ENCODE results near the gene SPART. TPM values are rescaled to one million over a fixed set of nuclear protein-coding genes. Genes with fewer than 3 reads are reported as not detected.

The SPART gene
- total RNA-seq, 2 donors from 2014 or later = 5.0 to 11.4 TPM

DNA sequence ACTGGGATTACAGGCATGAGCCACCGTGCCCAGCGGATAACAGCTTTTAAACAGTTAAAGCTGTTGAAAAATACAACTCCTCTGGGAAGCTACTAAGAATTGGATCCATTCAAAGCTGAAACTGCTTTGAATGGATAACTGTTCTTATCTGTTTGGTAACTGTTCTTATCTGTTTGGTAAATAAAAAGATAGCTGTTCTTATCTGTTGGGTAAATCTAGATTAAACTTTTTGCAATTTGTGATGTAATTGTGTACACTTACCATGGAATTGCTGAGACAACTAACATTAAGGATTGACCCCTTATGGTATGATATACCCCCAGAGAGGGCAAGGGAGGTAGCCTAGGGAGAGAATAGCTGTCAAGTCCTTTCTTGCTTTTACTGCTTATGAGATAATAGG, 27.9 kb upstream of the SPART start:
- Histone ChIP-seq H3K4me1 (no peaks in the 10 kb centered on the region), H3K9ac (ENCODE audit: low read depth in 2 of 2, low read length in 2 of 2) (no peak overlapping the region), H3K9me3 (no peaks in the 10 kb centered on the region), H3K27ac (no peak overlapping the region), H3K36me3 (no peaks in the 10 kb centered on the region), H3K27me3 (no peaks in the 10 kb centered on the region), H3K4me3 (no peak overlapping the region)
- TF ChIP-seq, protein P1, sequence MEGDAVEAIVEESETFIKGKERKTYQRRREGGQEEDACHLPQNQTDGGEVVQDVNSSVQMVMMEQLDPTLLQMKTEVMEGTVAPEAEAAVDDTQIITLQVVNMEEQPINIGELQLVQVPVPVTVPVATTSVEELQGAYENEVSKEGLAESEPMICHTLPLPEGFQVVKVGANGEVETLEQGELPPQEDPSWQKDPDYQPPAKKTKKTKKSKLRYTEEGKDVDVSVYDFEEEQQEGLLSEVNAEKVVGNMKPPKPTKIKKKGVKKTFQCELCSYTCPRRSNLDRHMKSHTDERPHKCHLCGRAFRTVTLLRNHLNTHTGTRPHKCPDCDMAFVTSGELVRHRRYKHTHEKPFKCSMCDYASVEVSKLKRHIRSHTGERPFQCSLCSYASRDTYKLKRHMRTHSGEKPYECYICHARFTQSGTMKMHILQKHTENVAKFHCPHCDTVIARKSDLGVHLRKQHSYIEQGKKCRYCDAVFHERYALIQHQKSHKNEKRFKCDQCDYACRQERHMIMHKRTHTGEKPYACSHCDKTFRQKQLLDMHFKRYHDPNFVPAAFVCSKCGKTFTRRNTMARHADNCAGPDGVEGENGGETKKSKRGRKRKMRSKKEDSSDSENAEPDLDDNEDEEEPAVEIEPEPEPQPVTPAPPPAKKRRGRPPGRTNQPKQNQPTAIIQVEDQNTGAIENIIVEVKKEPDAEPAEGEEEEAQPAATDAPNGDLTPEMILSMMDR (IDR thresholded peaks at IDR 0.05) = no peak
- DNase-seq = no peak
- intact Hi-C loops (cut with DNase I) = no loop called here

DNA sequence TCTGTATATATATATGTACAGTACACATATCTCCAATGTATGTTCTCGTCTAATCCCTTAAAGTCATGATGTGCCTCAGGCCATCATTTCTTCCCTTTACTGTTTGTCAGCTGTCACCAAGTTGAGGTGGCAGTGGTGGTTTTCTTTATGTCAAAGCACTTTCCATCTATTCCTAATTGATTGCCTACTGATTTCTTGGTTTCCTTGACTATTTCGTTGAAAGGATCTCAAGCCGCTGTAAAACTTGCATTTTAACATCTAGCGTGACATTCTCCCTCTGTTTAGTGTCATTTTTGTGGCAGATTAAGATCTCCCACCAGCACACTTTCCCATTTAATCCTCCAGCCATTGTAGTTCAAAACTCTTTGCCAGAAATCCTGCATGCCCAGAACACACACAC, 25.0 kb upstream of the SPART start:
- no peaks in the 10 kb centered on the region for H3K36me3 ChIP-seq
- no peaks in the 10 kb centered on the region for H3K27me3 ChIP-seq
- intact Hi-C loops (cut with DNase I) = no loop called here
- H3K9me3 ChIP-seq = no peaks in the 10 kb centered on the region
- DNase-seq = no peak
- H3K27ac ChIP-seq = no peak overlapping the region
- TF ChIP-seq, protein P1 (IDR thresholded peaks at IDR 0.05) = no peak
- no peak overlapping the region for H3K9ac ChIP-seq (ENCODE audit: low read depth in 2 of 2, low read length in 2 of 2)
- no peak overlapping the region for H3K4me3 ChIP-seq
- no peaks in the 10 kb centered on the region for H3K4me1 ChIP-seq

GRCh38 chr13:36370108-36370429, 23.9 kb upstream of the SPART start:
- no peak overlapping the region for H3K27ac ChIP-seq
- TF ChIP-seq, protein P1 (IDR thresholded peaks at IDR 0.05) = no peak
- no peaks in the 10 kb centered on the region for H3K27me3 ChIP-seq
- intact Hi-C loops (cut with DNase I) = no loop called here
- H3K4me1 ChIP-seq = no peaks in the 10 kb centered on the region
- H3K9me3 ChIP-seq = no peaks in the 10 kb centered on the region
- no peaks in the 10 kb centered on the region for H3K36me3 ChIP-seq
- no peak for DNase-seq
- H3K4me3 ChIP-seq = no peak overlapping the region
- no peak overlapping the region for H3K9ac ChIP-seq (ENCODE audit: low read depth in 2 of 2, low read length in 2 of 2)

DNA sequence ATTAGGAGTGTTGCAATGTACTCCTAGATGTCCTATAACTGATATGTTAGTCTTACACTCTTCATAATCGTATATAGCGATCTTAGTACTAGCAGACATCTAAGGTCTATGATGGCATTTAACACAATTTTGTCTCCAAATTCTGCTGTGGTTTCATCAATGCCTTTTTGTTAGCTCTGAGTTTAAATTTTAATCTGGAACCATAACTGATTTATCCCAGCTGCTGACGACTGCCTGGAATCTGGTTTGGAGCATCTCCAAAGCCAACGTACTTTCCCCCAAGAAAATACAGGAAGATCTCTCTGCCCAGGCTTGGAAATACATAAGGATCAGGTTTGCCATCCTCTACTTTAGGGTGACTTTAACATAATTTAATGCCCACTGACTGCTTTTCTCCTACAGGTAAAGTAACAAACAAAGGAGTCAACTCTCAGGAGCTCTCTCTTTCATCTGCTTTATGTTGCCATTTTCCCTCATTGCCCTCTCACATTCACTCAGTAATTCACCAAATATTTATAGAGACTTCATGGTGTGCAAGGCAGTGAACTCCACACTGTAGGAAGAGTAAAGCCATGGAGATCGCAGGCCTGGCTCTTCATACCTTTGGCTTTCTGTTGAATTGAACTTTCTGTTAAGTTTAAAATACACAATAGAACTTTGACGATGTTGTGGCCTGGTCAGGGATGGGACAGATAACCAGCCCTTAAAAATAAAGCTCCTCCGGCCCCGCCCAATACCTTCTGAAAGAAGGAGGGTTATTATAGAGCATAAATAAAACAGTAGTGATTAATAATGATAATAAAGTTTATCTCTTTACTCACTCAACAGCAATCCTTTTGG, 23.3 kb upstream of the SPART start:
- no peak for DNase-seq
- Histone ChIP-seq H3K9me3 (no peaks in the 10 kb centered on the region), H3K36me3 (no peaks in the 10 kb centered on the region), H3K9ac (ENCODE audit: low read depth in 2 of 2, low read length in 2 of 2) (no peak overlapping the region), H3K27me3 (no peaks in the 10 kb centered on the region), H3K4me3 (no peak overlapping the region), H3K4me1 (no peaks in the 10 kb centered on the region), H3K27ac (no peak overlapping the region)
- intact Hi-C loops (cut with DNase I) = no loop called here
- TF ChIP-seq, protein P1 (IDR thresholded peaks at IDR 0.05) = no peak

DNA sequence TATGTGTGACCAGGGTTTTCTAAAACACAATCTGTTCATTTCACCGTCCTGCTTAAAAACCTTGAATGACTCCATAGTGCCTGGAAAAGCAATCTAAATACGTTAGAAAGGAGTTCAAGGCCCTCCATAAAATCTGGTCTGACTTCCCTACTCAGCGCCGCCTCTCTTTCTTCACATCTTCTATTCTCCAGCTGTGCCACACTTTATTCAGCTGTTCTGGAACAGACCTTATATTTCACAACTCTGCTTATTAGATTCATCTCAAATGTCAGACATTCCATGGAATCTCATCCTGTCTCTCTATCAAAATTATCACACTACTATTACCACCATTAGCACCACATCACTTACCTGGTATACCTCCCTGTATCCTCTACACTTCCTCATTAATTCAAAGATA, 19.8 kb upstream of the SPART start:
- Histone ChIP-seq H3K4me1 (no peaks in the 10 kb centered on the region), H3K36me3 (no peaks in the 10 kb centered on the region), H3K9ac (ENCODE audit: low read depth in 2 of 2, low read length in 2 of 2) (no peak overlapping the region), H3K4me3 (no peak overlapping the region), H3K27ac (no peak overlapping the region), H3K9me3 (no peaks in the 10 kb centered on the region), H3K27me3 (no peaks in the 10 kb centered on the region)
- intact Hi-C loops (cut with DNase I) = no loop called here
- no peak for DNase-seq
- TF ChIP-seq, protein P1 (IDR thresholded peaks at IDR 0.05) = no peak
